DOHH2 (cell line): Measurements from ENCODE around the gene FBXO31.

Experiments
- H3F3A ChIP-seq: fragments of 200-600 bp; sonication (generic), shearing (Covaris generic); 2 replicates; pipeline ENCODE4 v1.6.0; 2016; ENCODE audit warnings: antibody characterized with exemption, mild to moderate bottlenecking; ENCODE audit not compliant: control insufficient read depth, insufficient read depth
- H3K27ac ChIP-seq: fragments of 200-600 bp; sonication (generic); 2 replicates; pipeline ENCODE4 v1.5.1; 2014; ENCODE audit warnings: low read depth, mild to moderate bottlenecking, low read length, moderate library complexity
- H3K27me3 ChIP-seq: fragments of 200-600 bp; sonication (generic); 2 replicates; pipeline ENCODE4 v1.6.1; 2014; ENCODE audit warnings: mild to moderate bottlenecking, low read length, mixed read lengths; ENCODE audit not compliant: control insufficient read depth
- H3K36me3 ChIP-seq: fragments of 200-600 bp; sonication (generic); 2 replicates; pipeline ENCODE4 v1.6.1; 2014; ENCODE audit warnings: mild to moderate bottlenecking, low read length, moderate library complexity, mixed read lengths; ENCODE audit not compliant: control insufficient read depth
- H3K4me1 ChIP-seq: fragments of 200-600 bp; sonication (generic); 2 replicates; pipeline ENCODE4 v1.6.1; 2014; ENCODE audit warnings: mild to moderate bottlenecking, low read length, mixed read lengths; ENCODE audit not compliant: control insufficient read depth
- H3K4me2 ChIP-seq: fragments of 200-600 bp; sonication (generic); 2 replicates; pipeline ENCODE4 v1.6.0; 2014; ENCODE audit warnings: mild to moderate bottlenecking, low read length, moderate library complexity
- H3K4me3 ChIP-seq: fragments of 200-600 bp; sonication (generic); 2 replicates; pipeline ENCODE4 v1.5.1; 2014; ENCODE audit warnings: mild to moderate bottlenecking, low read length, mixed read lengths
- H3K79me2 ChIP-seq: fragments of 200-600 bp; sonication (generic); 2 replicates; pipeline ENCODE4 v1.6.1; 2014; ENCODE audit warnings: mild to moderate bottlenecking, low read length, mixed read lengths; ENCODE audit not compliant: control insufficient read depth
- H3K9me2 ChIP-seq: fragments of 200-600 bp; sonication (generic); replicated peaks from 2 replicates; pipeline ENCODE4 v1.6.1; 2014; ENCODE audit warnings: mild to moderate bottlenecking, low read length, mixed read lengths; ENCODE audit not compliant: control insufficient read depth
- H3K9me3 ChIP-seq: fragments of 200-600 bp; sonication (generic); 2 replicates; pipeline ENCODE4 v1.6.1; 2014; ENCODE audit warnings: antibody characterized with exemption, low read length, mixed read lengths; ENCODE audit not compliant: control insufficient read depth, insufficient read depth
- H4K20me1 ChIP-seq: fragments of 200-600 bp; sonication (generic); 2 replicates; pipeline ENCODE4 v1.6.0; 2014; ENCODE audit warnings: low read depth, mild to moderate bottlenecking, antibody characterized with exemption, low read length, moderate library complexity; ENCODE audit not compliant: control insufficient read depth, insufficient read depth
- CTCF ChIP-seq: fragments of 200-600 bp; sonication (generic); IDR thresholded peaks from one replicate; pipeline ENCODE4 v1.5.1; 2014; ENCODE audit warnings: antibody characterized with exemption, mild to moderate bottlenecking, low read depth, low read length; ENCODE audit not compliant: poor library complexity, severe bottlenecking
- EZH2phosphoT487 ChIP-seq: fragments of 200-600 bp; sonication (generic); IDR thresholded peaks from 2 replicates; pipeline ENCODE4 v1.6.1; 2017; ENCODE audit warnings: borderline replicate concordance, mild to moderate bottlenecking, antibody characterized with exemption, low read length, moderate library complexity, mixed read lengths

Gene FBXO31

GRCh38 chr16:87417528-87417910 is 33.9 kb upstream of the FBXO31 start:
- no peak overlapping the region for H3K27ac ChIP-seq
- TF ChIP-seq CTCF: no peak
- no peak for TF ChIP-seq EZH2phosphoT487

GRCh38 chr16:87416826-87417527 is 33.4 kb upstream of the FBXO31 start:
- H3K4me3 ChIP-seq: no peak overlapping the region
- no peaks in the 10 kb centered on the region for H3K9me3 ChIP-seq
- no peaks in the 10 kb centered on the region for H3K9me2 ChIP-seq
- H4K20me1 ChIP-seq: no peaks in the 10 kb centered on the region; the same call in 1 of the 2 replicates
- TF ChIP-seq CTCF (peak; percentile 52), EZH2phosphoT487 (no peak)
- H3F3A ChIP-seq: no peaks in the 10 kb centered on the region
- H3K4me1 ChIP-seq: no peaks in the 10 kb centered on the region
- H3K27me3 ChIP-seq: no peaks in the 10 kb centered on the region
- H3K27ac ChIP-seq: no peak overlapping the region
- H3K79me2 ChIP-seq: no peaks in the 10 kb centered on the region
- H3K4me2 ChIP-seq: no peak overlapping the region
- no peaks in the 10 kb centered on the region; the same call in 1 of the 2 replicates for H3K36me3 ChIP-seq

More at GRCh38 chr16:87417528-87417910, 33.9 kb upstream of the FBXO31 start:
- H3K27me3 ChIP-seq: no peaks in the 10 kb centered on the region
- no peak overlapping the region for H3K4me2 ChIP-seq
- no peaks in the 10 kb centered on the region for H3K9me2 ChIP-seq
- no peak overlapping the region for H3K4me3 ChIP-seq
- no peaks in the 10 kb centered on the region for H3K9me3 ChIP-seq
- H3K79me2 ChIP-seq: no peaks in the 10 kb centered on the region
- no peaks in the 10 kb centered on the region for H3F3A ChIP-seq
- no peaks in the 10 kb centered on the region; the same call in 1 of the 2 replicates for H3K36me3 ChIP-seq
- H3K4me1 ChIP-seq: no peaks in the 10 kb centered on the region
- H4K20me1 ChIP-seq: no peaks in the 10 kb centered on the region; the same call in 1 of the 2 replicates

GRCh38 chr16:87415441-87415840 is 31.9 kb upstream of the FBXO31 start:
- Histone ChIP-seq H3K4me3 (no peak overlapping the region), H3K79me2 (no peaks in the 10 kb centered on the region), H3K9me2 (no peaks in the 10 kb centered on the region), H4K20me1 (no peaks in the 10 kb centered on the region), H3K4me2 (no peak overlapping the region), H3F3A (no peaks in the 10 kb centered on the region), H3K27me3 (no peaks in the 10 kb centered on the region), H3K4me1 (no peaks in the 10 kb centered on the region), H3K9me3 (no peaks in the 10 kb centered on the region), H3K36me3 (no peaks in the 10 kb centered on the region; the same call in 1 of the 2 replicates), H3K27ac (no peak overlapping the region)
- TF ChIP-seq CTCF (no peak), EZH2phosphoT487 (no peak)
